SIG-M5 treated with dmso at 0.1 percent for 504 hours (cell line): ENCODE results near the gene DDX17.

Experiments used
- DNase-seq: peaks from one replicate; lab custom pipeline; 2025; ENCODE audit not compliant: unreplicated experiment; lab: John Stamatoyannopoulos, UW

DDX17 gene

DNA sequence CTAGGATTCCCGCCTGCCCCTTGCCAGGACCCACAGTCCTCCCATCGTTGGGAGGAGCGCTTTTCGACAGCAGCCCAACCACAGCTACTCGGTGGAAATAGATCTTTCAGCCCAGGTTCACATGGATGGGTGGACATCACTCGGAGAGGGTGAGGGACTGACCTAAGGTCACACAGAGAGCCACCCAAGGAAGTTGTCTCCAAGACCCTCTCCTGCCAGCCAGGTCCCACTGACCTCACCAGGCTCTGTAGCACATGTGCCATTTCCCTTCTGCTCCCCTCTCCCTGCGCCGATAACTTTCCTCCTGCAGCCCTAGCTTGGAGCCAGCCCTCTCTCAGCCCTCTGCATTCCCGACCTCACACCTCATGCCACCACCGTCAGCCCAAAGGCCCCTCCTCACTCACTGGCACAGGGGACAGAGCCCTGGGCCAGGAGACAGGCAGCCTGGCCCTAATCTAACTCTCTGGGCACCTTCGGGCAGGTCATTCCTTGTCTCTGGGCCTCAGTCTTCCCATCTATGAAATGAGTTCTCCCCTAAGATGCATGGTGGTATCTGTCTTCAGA is 55.8 kb downstream of the DDX17 start:
- no peak for DNase-seq

DNA sequence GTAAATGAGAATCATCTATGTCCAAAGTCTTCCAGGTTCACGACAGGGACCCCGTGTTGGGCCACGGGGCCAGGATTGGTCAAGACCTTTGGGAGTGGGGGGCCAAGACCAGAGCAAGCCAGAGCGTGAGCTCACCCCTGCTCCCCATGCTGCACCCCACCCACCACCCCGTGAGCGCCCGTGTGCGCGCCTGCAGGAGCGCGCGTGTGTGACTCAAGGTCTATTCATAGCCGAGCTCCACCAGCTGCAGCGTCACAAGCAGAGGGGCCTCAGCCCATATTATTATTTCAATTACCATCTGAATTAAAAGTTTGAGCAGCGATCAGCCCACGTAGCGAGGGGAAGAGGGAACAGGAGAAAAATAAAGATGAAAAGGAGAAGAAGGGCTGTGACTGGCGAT is 56.3 kb downstream of the DDX17 start:
- DNase-seq: no peak

GRCh38 chr22:38448945-38449745 is 57.0 kb downstream of the DDX17 start:
- no peak for DNase-seq

- DNase-seq: no peak
Observed at GRCh38 chr22:38446018-38446601, 60.0 kb downstream of the DDX17 start.

DNA sequence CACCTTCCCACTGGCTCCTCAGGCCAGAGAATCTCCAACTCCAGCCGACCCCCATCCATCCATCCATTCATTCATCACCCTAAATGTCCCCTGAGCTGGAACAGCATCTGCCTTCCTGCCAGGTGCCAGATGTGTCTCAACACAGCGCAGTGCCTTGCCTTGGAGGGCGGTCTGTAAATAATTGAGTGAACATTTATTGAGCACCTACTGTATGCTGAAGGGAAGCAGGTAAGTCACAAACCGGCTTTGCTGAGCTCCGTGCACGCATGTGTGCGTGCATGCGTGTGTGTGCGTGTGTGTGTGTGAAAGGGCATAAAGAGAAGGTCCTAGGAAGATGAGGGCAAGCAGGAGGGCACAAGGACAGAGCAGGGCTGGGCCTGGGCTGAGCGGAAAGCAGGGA is 61.3 kb downstream of the DDX17 start:
- DNase-seq: no peak

DNA sequence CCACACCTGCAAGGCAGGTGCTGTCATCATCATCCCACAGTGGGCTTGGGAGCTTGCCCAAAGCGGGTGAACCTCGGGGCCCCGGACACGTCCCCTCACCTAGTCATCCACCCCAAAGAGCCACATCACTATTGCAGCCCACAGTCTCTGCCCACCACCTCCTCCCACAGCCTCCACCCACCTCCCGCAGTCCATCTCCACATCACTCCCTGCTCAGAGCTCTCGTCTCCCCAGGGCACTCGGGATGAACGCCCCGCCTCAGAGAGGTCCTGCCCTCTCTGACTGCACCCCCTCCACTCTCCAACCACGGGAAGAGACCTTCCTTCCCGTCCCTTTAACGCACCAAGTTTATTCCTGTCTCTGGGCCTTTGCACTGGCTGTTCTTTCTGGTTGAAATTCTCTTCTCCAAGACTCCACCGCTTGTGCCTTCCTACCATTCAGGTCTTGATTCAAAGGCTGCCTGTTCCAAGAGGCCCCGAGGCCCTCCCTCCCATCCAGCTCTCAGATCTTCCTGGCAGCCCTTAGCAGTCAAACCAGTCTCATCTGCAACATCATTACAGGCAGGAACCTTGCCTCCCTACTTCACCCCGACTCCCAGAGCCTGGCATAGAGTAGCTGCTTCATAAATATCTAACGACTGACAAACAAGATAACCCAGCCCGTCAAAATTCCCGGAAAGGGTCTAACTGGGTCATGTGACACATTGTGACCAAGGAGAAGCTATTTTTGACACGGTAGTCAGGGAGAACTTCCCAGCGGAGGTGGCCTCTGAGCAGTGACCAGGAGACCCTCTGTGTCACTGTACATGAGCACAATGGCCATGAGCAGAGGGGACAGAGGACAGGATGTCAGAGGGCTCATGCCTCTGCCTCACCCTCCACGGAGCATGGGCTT is 62.2 kb downstream of the DDX17 start:
- no peak for DNase-seq

DNA sequence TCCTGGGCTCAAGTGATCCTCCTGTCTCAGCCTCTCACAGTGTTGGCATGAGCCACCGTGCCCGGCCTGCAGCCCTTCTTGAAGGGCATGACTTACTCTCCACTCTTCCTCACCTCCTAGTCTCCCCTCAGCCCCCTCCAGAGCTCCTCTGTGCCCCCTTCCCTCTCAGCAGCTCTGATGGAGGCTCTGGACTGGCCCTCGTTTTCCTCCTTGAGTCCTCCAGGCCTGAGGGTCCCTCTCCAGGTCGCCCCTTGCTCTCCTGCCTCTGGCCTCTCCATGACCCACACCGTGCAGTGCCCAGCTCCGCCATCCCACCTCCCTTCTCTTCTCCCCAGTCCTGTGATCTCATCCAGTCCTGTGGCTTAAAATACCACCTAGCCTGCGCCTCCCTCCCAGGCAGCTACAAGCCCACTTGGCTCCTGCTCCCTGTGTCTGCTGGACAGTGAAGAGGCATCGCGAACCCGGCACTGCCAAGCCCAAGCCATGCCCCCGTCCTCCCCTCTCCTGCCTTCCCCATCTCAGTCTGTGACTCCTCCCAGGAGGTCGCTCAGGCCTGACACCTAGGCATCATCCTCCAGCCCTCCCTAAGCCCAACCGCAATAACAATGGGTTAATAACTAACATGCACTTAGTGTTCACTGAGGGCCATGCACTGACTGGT is 63.0 kb downstream of the DDX17 start:
- no peak for DNase-seq

- DNase-seq: no peak
Observed at GRCh38 chr22:38441620-38442287, 64.4 kb downstream of the DDX17 start.

DNA sequence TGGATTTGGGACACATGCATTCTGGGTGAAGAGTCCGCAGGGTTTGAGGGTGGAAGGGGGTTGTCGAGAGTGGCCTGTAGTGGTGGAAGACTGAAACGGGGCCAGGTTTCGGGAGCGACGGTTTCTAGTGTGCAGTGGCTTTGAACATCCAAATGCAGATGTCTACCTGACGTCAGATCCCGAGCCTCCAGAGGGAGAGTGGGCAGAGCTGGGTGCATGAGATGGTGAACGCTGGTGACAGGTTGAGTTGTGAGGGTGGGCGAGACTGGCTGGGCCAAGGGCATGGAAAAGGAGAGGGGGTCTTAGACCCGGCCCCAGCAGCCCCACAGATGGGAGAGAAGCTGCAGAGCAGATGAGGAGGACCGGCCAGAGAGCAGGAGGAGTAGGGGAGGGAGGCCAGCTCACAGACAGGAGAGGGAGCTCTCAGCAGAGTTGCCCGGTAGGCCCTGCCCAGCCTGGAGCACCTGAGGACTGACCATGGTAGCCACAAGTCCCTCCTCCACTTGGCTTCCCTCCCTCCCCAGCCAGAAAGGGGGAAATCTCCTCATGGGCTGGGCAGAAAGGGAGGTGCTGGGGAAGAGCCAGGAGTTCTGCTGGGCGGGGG is 65.3 kb downstream of the DDX17 start:
- DNase-seq: no peak

- DNase-seq: no peak
Observed at GRCh38 chr22:38437416-38437815, 68.7 kb downstream of the DDX17 start.

GRCh38 chr22:38436629-38437395 is 69.3 kb downstream of the DDX17 start:
- DNase-seq: no peak

GRCh38 chr22:38435965-38436364 is 70.1 kb downstream of the DDX17 start:
- DNase-seq: no peak

DNA sequence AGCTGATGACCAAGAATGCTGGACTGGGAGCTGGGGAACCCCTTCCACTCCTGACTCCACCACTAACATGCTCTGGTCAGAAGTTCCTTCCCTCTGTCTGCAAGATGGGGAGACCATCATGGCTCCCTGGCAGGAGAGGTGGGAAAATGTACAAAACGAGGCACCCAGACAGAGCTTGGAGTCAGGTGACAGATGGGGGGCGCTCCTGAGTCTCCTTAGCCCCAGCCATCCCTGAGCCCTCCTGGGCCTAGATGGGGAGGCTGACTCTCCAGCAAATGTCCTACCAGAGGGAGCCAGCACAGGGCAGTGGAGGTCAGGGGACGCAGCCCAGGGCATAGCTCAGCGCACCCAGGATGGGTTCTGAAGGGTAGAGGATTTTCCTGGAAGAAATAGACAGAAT is 71.1 kb downstream of the DDX17 start:
- DNase-seq: no peak

- no peak for DNase-seq
Observed at GRCh38 chr22:38433871-38434270, 72.2 kb downstream of the DDX17 start.
